D721Med (cell line): ENCODE measurements around the gene CCDC197.

Source experiments
- DNase-seq: peaks from one replicate; pipeline ENCODE4 v3.0.0; 2011; ENCODE audit warnings: low spot score; ENCODE audit not compliant: insufficient read length
- FAIRE-seq: peaks from 2 replicates; lab custom pipeline; 2011; peaks lifted over from hg19 to GRCh38; lab: Jason Lieb, UNC
- CTCF ChIP-seq: IDR thresholded peaks from 2 replicates; pipeline ENCODE4 v1.5.1; 2012; ENCODE audit warnings: mild to moderate bottlenecking, control low read depth; ENCODE audit not compliant: insufficient read depth; ENCODE audit errors: missing control alignments

Gene CCDC197

GRCh38 chr14:94010625-94011024, 13.5 kb downstream of the CCDC197 start:
- DNase-seq (peak; percentile 52), FAIRE-seq (no peak)
- TF ChIP-seq CTCF = no peak

DNA sequence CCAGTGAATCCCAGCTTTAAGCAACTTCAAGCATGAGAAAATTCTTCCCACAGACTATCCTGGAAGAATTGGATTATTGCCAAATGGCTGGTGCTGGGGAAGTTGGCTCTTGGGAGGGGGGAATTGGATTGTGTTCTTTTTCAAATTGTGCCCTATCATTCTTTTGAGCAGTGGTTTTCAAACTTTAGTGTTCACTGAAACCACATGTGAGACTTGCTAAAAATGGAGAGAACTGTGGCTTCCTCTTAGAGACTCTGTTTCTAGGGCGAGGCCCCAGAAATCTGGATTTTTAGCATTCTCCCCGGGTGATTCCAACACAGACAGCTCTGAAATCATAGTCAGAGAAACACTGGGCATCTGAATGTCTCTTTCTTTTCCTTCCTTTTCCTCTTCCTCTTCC, 14.7 kb downstream of the CCDC197 start:
- TF ChIP-seq CTCF = no peak
- DNase-seq = no peak
- no peak for FAIRE-seq

- DNase-seq (no peak), FAIRE-seq (no peak)
- no peak for TF ChIP-seq CTCF
These were observed 17.3 kb downstream of the CCDC197 start for GRCh38 chr14:94014382-94014781.

- FAIRE-seq = no peak
- TF ChIP-seq CTCF = no peak
- no peak for DNase-seq
These were observed 18.1 kb downstream of the CCDC197 start for GRCh38 chr14:94015223-94015622.

DNA sequence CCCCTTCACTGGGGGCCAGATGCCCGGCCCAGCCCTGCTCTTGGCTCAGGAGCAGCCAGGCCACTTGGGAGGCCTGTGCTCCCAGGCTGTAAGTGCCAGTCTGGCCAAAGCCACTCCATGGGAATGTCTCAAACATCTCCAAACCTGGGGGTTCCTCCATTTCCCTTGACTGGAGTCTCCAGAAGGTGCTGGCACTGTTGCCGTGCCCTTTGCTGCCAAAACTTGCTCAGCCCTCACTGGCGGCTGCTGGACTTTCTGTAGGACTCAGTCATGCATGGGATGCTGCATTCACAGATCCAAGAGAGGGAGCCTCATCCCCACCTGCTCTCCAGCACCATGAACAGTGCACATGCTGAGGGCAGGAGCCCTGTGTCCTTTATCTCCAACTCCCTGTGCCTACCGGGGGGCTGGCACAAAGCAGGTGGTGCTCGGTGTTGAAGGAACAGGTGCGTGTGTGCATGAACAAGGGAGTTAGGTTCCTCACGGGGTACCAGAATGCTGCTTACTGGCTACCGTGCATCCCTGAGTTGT, 19.4 kb downstream of the CCDC197 start:
- no peak for DNase-seq
- no peak for TF ChIP-seq CTCF
- FAIRE-seq = no peak

- TF ChIP-seq CTCF = no peak
- no peak for DNase-seq
- FAIRE-seq = no peak
These were observed 21.2 kb downstream of the CCDC197 start for GRCh38 chr14:94018308-94018707.

DNA sequence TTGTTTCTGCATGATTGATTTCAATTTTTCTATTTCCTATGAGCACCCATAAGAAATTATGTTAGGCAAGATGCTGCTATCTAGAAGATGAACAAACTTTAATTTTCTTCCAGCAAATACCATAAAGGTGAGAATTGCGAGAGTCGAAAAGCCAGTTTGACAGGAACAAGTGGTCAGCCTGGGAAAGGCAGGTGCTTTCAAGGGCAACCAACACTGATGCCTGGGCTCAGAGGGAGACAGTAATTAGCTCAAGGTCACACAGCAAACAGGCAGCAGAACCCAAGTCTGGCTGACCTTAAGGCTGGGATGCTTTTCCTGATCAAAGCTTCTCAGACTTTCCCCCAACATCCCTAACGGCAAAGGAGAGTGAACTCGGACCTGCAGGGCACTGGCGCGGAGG, 22.2 kb downstream of the CCDC197 start:
- no peak for DNase-seq
- FAIRE-seq = no peak
- no peak for TF ChIP-seq CTCF
